Astrocyte of the cerebellum (primary cell): ENCODE results near the gene PITPNC1.

Experiments
- DNase-seq: peaks from one replicate; pipeline ENCODE4 v3.0.0-alpha.2; 2011; ENCODE audit warnings: low read depth
- H3K4me3 ChIP-seq: 2 replicates; pipeline ENCODE4 v1.5.1; 2011; ENCODE audit warnings: mild to moderate bottlenecking, low read depth, low read length, moderate library complexity
- in situ Hi-C: cut with HindIII; loops from 2 replicates; pipeline ENCODE4 v1.10.0; 2017; ENCODE audit warnings: low sequenced_read_pairs
- TF ChIP-seq, protein P1 (sequence below): IDR thresholded peaks from 2 replicates; pipeline ENCODE4 v1.5.1; 2012; ENCODE audit warnings: low read length, low read depth, moderate library complexity, mild to moderate bottlenecking; ENCODE audit errors: missing control alignments

The PITPNC1 gene

DNA sequence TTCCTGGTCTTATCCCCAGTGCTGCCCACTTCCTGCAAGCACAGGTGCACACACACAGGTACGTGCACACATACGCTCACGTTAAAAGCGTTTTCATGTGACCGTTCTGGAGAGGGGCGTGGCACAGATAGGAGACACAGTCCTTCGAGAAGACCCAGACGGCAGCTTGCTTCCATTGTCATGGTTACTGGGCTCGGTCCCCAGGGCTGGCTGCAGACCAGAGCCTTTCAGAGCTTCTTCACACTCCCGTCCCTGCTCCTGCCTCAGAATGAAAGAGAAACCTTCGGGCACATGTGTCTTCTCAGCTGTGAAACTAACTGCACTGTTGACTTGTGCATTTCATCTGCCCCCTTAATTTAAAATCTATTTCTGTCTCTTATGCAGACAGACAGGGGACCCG lies 154.2 kb downstream of the PITPNC1 start:
- TF ChIP-seq, protein P1, sequence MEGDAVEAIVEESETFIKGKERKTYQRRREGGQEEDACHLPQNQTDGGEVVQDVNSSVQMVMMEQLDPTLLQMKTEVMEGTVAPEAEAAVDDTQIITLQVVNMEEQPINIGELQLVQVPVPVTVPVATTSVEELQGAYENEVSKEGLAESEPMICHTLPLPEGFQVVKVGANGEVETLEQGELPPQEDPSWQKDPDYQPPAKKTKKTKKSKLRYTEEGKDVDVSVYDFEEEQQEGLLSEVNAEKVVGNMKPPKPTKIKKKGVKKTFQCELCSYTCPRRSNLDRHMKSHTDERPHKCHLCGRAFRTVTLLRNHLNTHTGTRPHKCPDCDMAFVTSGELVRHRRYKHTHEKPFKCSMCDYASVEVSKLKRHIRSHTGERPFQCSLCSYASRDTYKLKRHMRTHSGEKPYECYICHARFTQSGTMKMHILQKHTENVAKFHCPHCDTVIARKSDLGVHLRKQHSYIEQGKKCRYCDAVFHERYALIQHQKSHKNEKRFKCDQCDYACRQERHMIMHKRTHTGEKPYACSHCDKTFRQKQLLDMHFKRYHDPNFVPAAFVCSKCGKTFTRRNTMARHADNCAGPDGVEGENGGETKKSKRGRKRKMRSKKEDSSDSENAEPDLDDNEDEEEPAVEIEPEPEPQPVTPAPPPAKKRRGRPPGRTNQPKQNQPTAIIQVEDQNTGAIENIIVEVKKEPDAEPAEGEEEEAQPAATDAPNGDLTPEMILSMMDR: no peak
- in situ Hi-C loops: loop anchor here (5.0 kb wide), 2 partner anchors 46 to 49 kb away; no protein-coding TSS in a partner anchor
- H3K4me3 ChIP-seq: no peak overlapping the region
- DNase-seq: no peak

- DNase-seq: no peak
- H3K4me3 ChIP-seq: no peak overlapping the region
- in situ Hi-C loops: loop anchor here (5.0 kb wide), 2 partner anchors 45 to 50 kb away; no protein-coding TSS in a partner anchor
- TF ChIP-seq, protein P1: no peak
Measured at GRCh38 chr17:67532326-67532871, 155.3 kb downstream of the PITPNC1 start.

DNA sequence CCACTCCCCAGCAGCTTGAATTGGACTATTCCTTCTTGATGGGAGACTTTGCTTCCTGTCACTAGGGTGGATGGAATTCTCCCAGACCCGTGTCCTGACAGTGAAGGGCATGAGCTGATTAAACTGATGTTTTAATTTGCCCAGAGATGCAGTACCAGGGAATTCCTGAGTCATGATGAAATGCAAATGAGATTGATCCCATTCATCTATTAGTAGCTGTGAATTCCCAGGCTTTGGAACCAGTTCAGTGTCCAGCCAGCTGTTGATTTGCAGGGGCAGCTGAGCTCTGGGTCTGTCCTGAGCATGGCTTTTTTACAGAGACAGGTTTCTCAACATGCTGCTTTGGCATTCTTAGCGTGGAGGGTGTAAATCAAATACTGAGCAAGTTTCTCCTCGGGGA lies 157.9 kb downstream of the PITPNC1 start:
- in situ Hi-C loops: loop anchor here (5.0 kb wide), 2 partner anchors 42 to 53 kb away; no protein-coding TSS in a partner anchor
- no peak overlapping the region for H3K4me3 ChIP-seq
- TF ChIP-seq, protein P1: no peak
- no peak for DNase-seq

GRCh38 chr17:67542219-67543114 lies 165.4 kb downstream of the PITPNC1 start:
- TF ChIP-seq, protein P1: no peak
- DNase-seq: no peak
- no peak overlapping the region for H3K4me3 ChIP-seq
- in situ Hi-C loops: no loop called here

- no peak overlapping the region for H3K4me3 ChIP-seq
- TF ChIP-seq, protein P1: no peak
Measured at GRCh38 chr17:67544364-67544955, 167.4 kb downstream of the PITPNC1 start.

More at GRCh38 chr17:67544364-67544955, 167.4 kb downstream of the PITPNC1 start:
- DNase-seq: no peak
- in situ Hi-C loops: no loop called here
